ENCODE data around the gene POLR2A. TPM values are rescaled to one million over a fixed set of nuclear protein-coding genes. Genes with fewer than 3 reads are reported as not detected.
"Not testable (repeated sequence)": the region's sequence is repeated elsewhere in the genome, so short reads cannot be mapped to it uniquely, and the experiment has no call there.

Gene POLR2A
- total RNA-seq, 2 experiments from 2014 or later: 491 to 501 TPM

GRCh38 chr17:7471729-7472128, 12.4 kb upstream of the POLR2A start:
- H3K4me3 Mint-ChIP-seq: no peak overlapping the region
- H3K27me3 Mint-ChIP-seq: no peaks in the 10 kb centered on the region
- H3K4me1 Mint-ChIP-seq (ENCODE audit: low read depth): peaks cover 33% of the 10 kb centered on the region
- DNase-seq: no peak
- ATAC-seq (ENCODE audit: poor library complexity): peak; percentile 27
- Histone ChIP-seq H3K27me3 (ENCODE audit: control insufficient read depth in 1 of 2, insufficient read depth in 2 of 2, low read length in 2 of 2) (no peaks in the 10 kb centered on the region), H3K27ac (ENCODE audit: low read depth in 1 of 2, low read length in 2 of 2) (no peak overlapping the region), H3K4me1 (ENCODE audit: insufficient read depth, low read length) (peaks cover 49% of the 10 kb centered on the region), H3K4me3 (ENCODE audit: low read length) (no peak overlapping the region), H3K9me3 (ENCODE audit: control insufficient read depth in 1 of 2, insufficient read depth in 1 of 2, low read length in 2 of 2) (no peaks in the 10 kb centered on the region), H3K36me3 (ENCODE audit: insufficient read depth, low read length) (peaks cover 13% of the 10 kb centered on the region)
- CTCF ChIA-PET: interaction anchor here (1.2 kb wide), 1 partner anchor 35 kb away, joined by 3 read pairs; no protein-coding TSS in a partner anchor
- no peak for TF ChIP-seq CTCF (IDR thresholded peaks at IDR 0.05)
- POLR2A ChIA-PET: interaction anchor here (0.6 to 1.1 kb wide), 3 partner anchors 12 to 35 kb away, joined by 3 to 4 read pairs (median 3); partner anchors contain the start of gene POLR2A
- H3K36me3 Mint-ChIP-seq (ENCODE audit: low read depth): peaks cover 28% of the 10 kb centered on the region
- peak overlapping the region; percentile 69 for H3K27ac Mint-ChIP-seq
- intact Hi-C loops (cut with DNase I, micrococcal nuclease): no loop called here
- H3K9me3 Mint-ChIP-seq: no peaks in the 10 kb centered on the region

- H3K27me3 Mint-ChIP-seq; H3K9me3 Mint-ChIP-seq; H3K27ac ChIP-seq (ENCODE audit: low read depth in 1 of 2, low read length in 2 of 2); H3K4me3 Mint-ChIP-seq; H3K27me3 ChIP-seq (ENCODE audit: control insufficient read depth in 1 of 2, insufficient read depth in 2 of 2, low read length in 2 of 2); H3K4me3 ChIP-seq (ENCODE audit: low read length); H3K9me3 ChIP-seq (ENCODE audit: control insufficient read depth in 1 of 2, insufficient read depth in 1 of 2, low read length in 2 of 2); ATAC-seq (ENCODE audit: poor library complexity); intact Hi-C loops (cut with DNase I, micrococcal nuclease); H3K36me3 ChIP-seq (ENCODE audit: insufficient read depth, low read length): not testable (repeated sequence)
- CTCF ChIA-PET: interaction anchor here (3.1 kb wide), 1 partner anchor 38 kb away, joined by 23 read pairs; no protein-coding TSS in a partner anchor
- H3K4me1 Mint-ChIP-seq (ENCODE audit: low read depth): peaks cover 55% of the 10 kb centered on the region
- peaks cover 24% of the 10 kb centered on the region for H3K36me3 Mint-ChIP-seq (ENCODE audit: low read depth)
- peaks cover 63% of the 10 kb centered on the region for H3K4me1 ChIP-seq (ENCODE audit: insufficient read depth, low read length)
- DNase-seq: peak in 1 of 14 experiments; percentile 20
- POLR2A ChIA-PET: interaction anchor here (0.7 to 7.2 kb wide), 3 partner anchors 11 to 239 kb away, joined by 3 to 137 read pairs (median 42); partner anchors contain the start of gene POLR2A
- peak overlapping the region; percentile 7 for H3K27ac Mint-ChIP-seq
These were observed 9.4 kb upstream of the POLR2A start for GRCh38 chr17:7474767-7475166.

- peaks cover 57% of the 10 kb centered on the region for H3K4me1 Mint-ChIP-seq (ENCODE audit: low read depth)
- peaks cover 20% of the 10 kb centered on the region for H3K36me3 Mint-ChIP-seq (ENCODE audit: low read depth)
- H3K27ac Mint-ChIP-seq: peak overlapping the region; percentile 93
- H3K27ac ChIP-seq (ENCODE audit: low read depth in 1 of 2, low read length in 2 of 2): peak overlapping the region in 1 of 2 donors; percentile 48
- H3K9me3 ChIP-seq (ENCODE audit: control insufficient read depth in 1 of 2, insufficient read depth in 1 of 2, low read length in 2 of 2): no peaks in the 10 kb centered on the region
- peak overlapping the region; percentile 91 for H3K4me3 Mint-ChIP-seq
- no peak for ATAC-seq (ENCODE audit: poor library complexity)
- peaks cover 6% of the 10 kb centered on the region for H3K36me3 ChIP-seq (ENCODE audit: insufficient read depth, low read length)
- H3K27me3 Mint-ChIP-seq: no peaks in the 10 kb centered on the region
- ChIA-PET CTCF (interaction anchor here (1.1 to 3.1 kb wide), 3 partner anchors 39 to 120 kb away, joined by 3 to 23 read pairs (median 3); no protein-coding TSS in a partner anchor), POLR2A (interaction anchor here (1.0 to 7.2 kb wide), 6 partner anchors 10 to 108 kb away, joined by 4 to 137 read pairs (median 48); partner anchors contain the start of genes FGF11, MPDU1, POLR2A and TMEM102)
- peaks cover 74% of the 10 kb centered on the region for H3K4me1 ChIP-seq (ENCODE audit: insufficient read depth, low read length)
- no peaks in the 10 kb centered on the region for H3K9me3 Mint-ChIP-seq
- TF ChIP-seq CTCF (IDR thresholded peaks at IDR 0.05): no peak
- no peak overlapping the region for H3K4me3 ChIP-seq (ENCODE audit: low read length)
- peak in 3 of 14 experiments; percentile 43 to 67 (median 52) for DNase-seq
- no peaks in the 10 kb centered on the region for H3K27me3 ChIP-seq (ENCODE audit: control insufficient read depth in 1 of 2, insufficient read depth in 2 of 2, low read length in 2 of 2)
- intact Hi-C loops (cut with DNase I, micrococcal nuclease): loop anchor here in 1 of 2 experiments (2.0 kb wide), 1 partner anchor 15 kb away; no protein-coding TSS in a partner anchor
These were observed 8.3 kb upstream of the POLR2A start for GRCh38 chr17:7475764-7476422.

Data from CD4-positive, alpha-beta T cell (primary cell).